ENCODE results near the gene RSBN1L.

RSBN1L gene

DNA sequence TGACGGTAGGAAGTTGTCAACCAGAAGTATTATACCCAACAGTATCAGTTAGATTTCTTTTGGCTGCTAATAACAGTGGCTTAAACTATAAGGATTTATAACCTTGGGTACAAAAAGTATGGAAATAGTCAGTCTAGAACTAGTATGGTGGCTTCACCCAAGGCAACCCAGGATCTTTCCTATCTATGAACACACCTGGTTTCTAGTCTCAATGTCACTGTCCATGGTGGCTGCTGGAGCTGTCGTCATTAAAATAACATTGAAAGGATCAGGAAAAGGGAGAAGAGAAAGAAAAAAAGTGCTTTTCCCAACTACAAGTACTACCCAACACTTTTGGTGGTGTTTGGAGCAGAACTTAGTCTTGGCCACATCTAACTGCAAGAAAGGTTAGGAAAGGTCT lies 130.0 kb downstream of the RSBN1L start:
- WGBS, 2 experiments (ENCODE audit: insufficient coverage in 2 of 2) = no CpG with 5 or more reads among the region's 2 CpGs
- H3K4me1 ChIP-seq (ENCODE audit: control insufficient read depth, insufficient read depth, low read length, poor library complexity, severe bottlenecking) = no peaks in the 10 kb centered on the region
- no peak overlapping the region for H3K4me3 ChIP-seq (ENCODE audit: extremely low read depth, insufficient read depth, low read length, poor library complexity, severe bottlenecking)
- H3K27ac ChIP-seq (ENCODE audit: low read depth, low read length, severe bottlenecking) = no peak overlapping the region
- H3K9me3 ChIP-seq (ENCODE audit: control insufficient read depth, low read length) = peaks cover 11% of the 10 kb centered on the region
- H3K36me3 ChIP-seq (ENCODE audit: control insufficient read depth, insufficient read depth, low read length) = no peaks in the 10 kb centered on the region

DNA sequence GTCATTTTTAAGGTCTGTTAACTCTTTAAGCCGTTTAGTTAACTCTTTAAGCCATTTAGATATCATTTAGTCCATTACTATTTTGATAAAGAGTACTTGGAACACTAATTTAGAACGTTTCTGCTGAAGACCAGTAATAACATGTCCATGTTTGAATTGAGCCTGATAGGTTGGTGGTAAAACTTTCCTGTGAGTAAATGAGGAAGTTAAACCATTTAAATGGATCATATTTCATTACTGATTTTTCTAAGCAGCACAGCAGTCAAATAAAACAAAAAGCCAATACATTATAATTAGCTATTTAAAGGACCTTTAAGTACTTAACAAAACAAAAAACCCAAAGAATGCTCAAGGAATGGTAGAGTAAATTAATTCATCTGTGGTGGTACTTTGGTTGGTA lies 131.7 kb downstream of the RSBN1L start:
- no peaks in the 10 kb centered on the region for H3K4me1 ChIP-seq (ENCODE audit: control insufficient read depth, insufficient read depth, low read length, poor library complexity, severe bottlenecking)

DNA sequence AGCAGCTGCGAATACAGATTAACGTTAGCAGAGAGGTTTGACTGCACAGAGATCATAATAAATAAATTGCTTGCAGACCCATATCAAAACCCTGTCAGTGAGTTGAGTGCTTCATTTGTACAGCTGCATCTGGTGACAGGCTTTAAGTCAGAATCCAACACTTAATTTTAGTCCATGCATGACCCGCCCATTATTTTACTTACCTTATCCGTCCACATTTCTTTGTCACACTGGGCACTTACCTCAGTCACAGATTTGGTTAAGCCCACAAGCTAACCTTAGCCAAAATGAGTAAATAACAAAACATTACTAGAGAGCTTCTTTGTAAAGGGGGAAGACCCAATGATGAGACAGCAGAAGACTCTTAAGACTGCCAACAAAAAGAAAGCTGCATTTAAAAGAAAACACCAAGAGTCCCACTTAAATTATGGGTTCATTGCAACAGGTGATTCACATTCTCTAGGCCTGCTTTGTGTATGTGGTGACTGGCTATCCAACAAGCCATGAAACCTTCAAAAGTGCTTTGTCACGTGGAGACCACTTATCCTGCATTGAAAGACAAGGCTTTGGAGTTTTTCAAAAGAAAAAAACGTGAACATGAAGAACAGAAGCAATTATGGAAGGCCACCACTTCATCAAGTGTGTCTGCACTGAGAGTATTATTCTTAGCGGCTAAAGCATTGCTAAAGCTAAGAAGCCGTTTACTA lies 134.5 kb downstream of the RSBN1L start:
- 80 to 81% methylated on average over 5 to 8 of the region's 8 CpGs for WGBS, 2 experiments (ENCODE audit: insufficient coverage in 2 of 2)
- Histone ChIP-seq H3K9me3 (ENCODE audit: control insufficient read depth, low read length) (no peaks in the 10 kb centered on the region), H3K4me1 (ENCODE audit: control insufficient read depth, insufficient read depth, low read length, poor library complexity, severe bottlenecking) (peaks cover 5% of the 10 kb centered on the region), H3K36me3 (ENCODE audit: control insufficient read depth, insufficient read depth, low read length) (no peaks in the 10 kb centered on the region), H3K4me3 (ENCODE audit: extremely low read depth, insufficient read depth, low read length, poor library complexity, severe bottlenecking) (no peak overlapping the region), H3K27ac (ENCODE audit: low read depth, low read length, severe bottlenecking) (no peak overlapping the region)

More for the DNA sequence above, 131.7 kb downstream of the RSBN1L start:
- H3K4me3 ChIP-seq (ENCODE audit: extremely low read depth, insufficient read depth, low read length, poor library complexity, severe bottlenecking) = no peak overlapping the region
- no CpG with 5 or more reads among the region's 2 CpGs for WGBS, 2 experiments (ENCODE audit: insufficient coverage in 2 of 2)
- H3K36me3 ChIP-seq (ENCODE audit: control insufficient read depth, insufficient read depth, low read length) = no peaks in the 10 kb centered on the region
- H3K9me3 ChIP-seq (ENCODE audit: control insufficient read depth, low read length) = peaks cover 3% of the 10 kb centered on the region
- H3K27ac ChIP-seq (ENCODE audit: low read depth, low read length, severe bottlenecking) = no peak overlapping the region

DNA sequence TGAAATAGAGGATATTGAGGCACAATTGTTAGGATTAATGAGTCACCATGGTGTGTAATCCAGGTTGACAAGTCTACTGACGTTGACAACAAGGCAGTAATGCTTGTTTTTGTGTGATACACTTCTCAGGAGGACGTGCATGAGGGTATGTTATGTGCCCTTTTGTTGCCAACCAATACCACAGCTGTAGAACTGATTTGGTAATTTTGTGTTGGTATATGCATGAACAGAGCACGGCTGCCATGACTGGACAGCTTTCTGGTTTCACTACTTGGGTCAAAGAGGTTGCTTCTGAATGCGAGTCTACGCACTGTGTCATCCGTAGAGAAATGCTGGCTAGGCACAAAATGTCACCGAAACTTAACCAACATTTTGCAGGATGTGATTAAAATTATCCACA lies 135.2 kb downstream of the RSBN1L start:
- 94 to 96% methylated on average over 6 of the region's 7 CpGs for WGBS, 2 experiments (ENCODE audit: insufficient coverage in 2 of 2)
- Histone ChIP-seq H3K4me3 (ENCODE audit: extremely low read depth, insufficient read depth, low read length, poor library complexity, severe bottlenecking) (no peak overlapping the region), H3K27ac (ENCODE audit: low read depth, low read length, severe bottlenecking) (no peak overlapping the region), H3K4me1 (ENCODE audit: control insufficient read depth, insufficient read depth, low read length, poor library complexity, severe bottlenecking) (peaks cover 5% of the 10 kb centered on the region), H3K9me3 (ENCODE audit: control insufficient read depth, low read length) (no peaks in the 10 kb centered on the region), H3K36me3 (ENCODE audit: control insufficient read depth, insufficient read depth, low read length) (no peaks in the 10 kb centered on the region)

DNA sequence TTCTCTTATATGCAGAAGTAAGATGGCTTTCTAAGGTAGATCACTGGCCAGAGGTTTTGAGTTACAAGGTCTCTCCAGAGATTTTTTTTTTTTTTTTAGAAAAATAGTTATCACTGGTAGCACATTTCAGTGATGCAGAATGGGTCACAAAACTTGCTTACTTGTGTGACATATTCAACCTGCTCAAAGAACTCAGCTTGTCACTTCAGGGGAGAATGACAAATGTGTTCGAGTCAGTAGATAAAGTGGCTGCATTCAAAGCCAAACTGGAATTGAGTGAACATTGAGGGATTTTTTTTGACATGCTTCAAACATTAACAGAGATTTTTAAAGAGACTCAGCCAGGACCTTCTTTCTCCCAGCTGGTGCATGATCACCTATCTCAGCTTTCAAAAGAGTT lies 135.7 kb downstream of the RSBN1L start:
- H3K4me1 ChIP-seq (ENCODE audit: control insufficient read depth, insufficient read depth, low read length, poor library complexity, severe bottlenecking) = peaks cover 5% of the 10 kb centered on the region
- no peaks in the 10 kb centered on the region for H3K36me3 ChIP-seq (ENCODE audit: control insufficient read depth, insufficient read depth, low read length)
- no CpG with 5 or more reads among the region's 1 CpG for WGBS, 2 experiments (ENCODE audit: insufficient coverage in 2 of 2)
- H3K27ac ChIP-seq (ENCODE audit: low read depth, low read length, severe bottlenecking) = no peak overlapping the region
- no peaks in the 10 kb centered on the region for H3K9me3 ChIP-seq (ENCODE audit: control insufficient read depth, low read length)
- H3K4me3 ChIP-seq (ENCODE audit: extremely low read depth, insufficient read depth, low read length, poor library complexity, severe bottlenecking) = no peak overlapping the region
